ENCODE data around the gene ANKRD13D. TPM values are rescaled to one million over a fixed set of nuclear protein-coding genes. Genes with fewer than 3 reads are reported as not detected.

ANKRD13D gene
- total RNA-seq, 1 donor from 2014 or later = 12.5 TPM

- Histone ChIP-seq H3K9me3 (ENCODE audit: control insufficient read depth in 3 of 3, low read length in 3 of 3) (no peaks in the 10 kb centered on the region), H3K9ac (ENCODE audit: low read depth in 1 of 3, low read length in 3 of 3) (no peak overlapping the region), H3K4me3 (ENCODE audit: low read length in 3 of 3) (no peak overlapping the region), H3K27me3 (ENCODE audit: control insufficient read depth in 3 of 3, insufficient read depth in 3 of 3, low read length in 3 of 3) (peaks cover 0 to 2% (median 0%) of the 10 kb centered on the region in 3 donors), H3K27ac (ENCODE audit: low read depth, low read length) (no peak overlapping the region), H3K36me3 (ENCODE audit: control insufficient read depth in 3 of 3, insufficient read depth in 3 of 3, low read length in 3 of 3) (peaks cover 2 to 7% (median 7%) of the 10 kb centered on the region in 3 donors), H3K4me1 (ENCODE audit: control insufficient read depth in 3 of 3, insufficient read depth in 3 of 3, low read length in 3 of 3) (peaks cover 23 to 27% (median 25%) of the 10 kb centered on the region in 3 donors)
These were observed 27.5 kb upstream of the ANKRD13D start for GRCh38 chr11:67261640-67261945.

DNA sequence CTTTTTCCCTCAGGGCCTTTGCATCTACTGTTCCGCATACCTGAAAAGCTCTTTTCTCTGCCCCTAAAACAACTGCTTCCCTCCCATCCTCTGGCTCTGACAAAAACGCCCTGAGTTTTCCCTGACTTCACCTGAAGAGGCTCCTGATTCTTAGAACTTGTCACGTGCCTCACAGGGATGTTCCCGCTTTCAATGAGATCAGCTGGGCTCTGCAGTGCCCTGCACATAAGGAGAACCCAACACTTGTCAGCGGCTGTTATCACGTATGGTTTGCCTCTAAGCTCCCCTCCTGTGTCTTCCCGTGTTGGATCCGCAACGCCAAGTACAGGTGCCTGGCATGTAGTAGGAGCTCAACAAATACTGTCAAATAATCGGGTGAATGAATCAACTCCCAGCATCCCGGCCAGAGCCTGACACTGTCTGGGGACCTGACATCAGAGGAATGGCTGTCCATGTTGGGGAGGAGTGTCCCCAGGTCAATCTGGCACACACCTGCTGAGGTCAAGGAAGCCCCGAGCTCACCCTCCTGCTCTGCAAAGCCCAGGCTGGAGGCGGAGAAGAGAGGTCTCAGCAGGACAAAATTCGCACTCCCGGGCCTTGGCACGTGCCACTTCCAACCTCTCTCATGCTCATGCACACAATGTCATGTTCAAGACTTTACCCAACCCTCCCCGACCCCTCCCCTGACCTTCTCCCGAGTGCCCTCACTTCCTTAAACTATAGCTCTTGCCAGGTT is 27.0 kb upstream of the ANKRD13D start:
- Histone ChIP-seq H3K36me3 (ENCODE audit: control insufficient read depth in 3 of 3, insufficient read depth in 3 of 3, low read length in 3 of 3) (peaks cover 0 to 2% (median 2%) of the 10 kb centered on the region in 3 donors), H3K27ac (ENCODE audit: low read depth, low read length) (no peak overlapping the region), H3K4me1 (ENCODE audit: control insufficient read depth in 3 of 3, insufficient read depth in 3 of 3, low read length in 3 of 3) (peaks cover 26 to 28% (median 27%) of the 10 kb centered on the region in 3 donors), H3K9ac (ENCODE audit: low read depth in 1 of 3, low read length in 3 of 3) (peak overlapping the region in 1 of 3 donors; percentile 57), H3K4me3 (ENCODE audit: low read length in 3 of 3) (peak overlapping the region in 1 of 3 donors; percentile 49), H3K27me3 (ENCODE audit: control insufficient read depth in 3 of 3, insufficient read depth in 3 of 3, low read length in 3 of 3) (peaks cover 0 to 2% (median 0%) of the 10 kb centered on the region in 3 donors), H3K9me3 (ENCODE audit: control insufficient read depth in 3 of 3, low read length in 3 of 3) (no peaks in the 10 kb centered on the region)

- peaks cover 0 to 2% (median 0%) of the 10 kb centered on the region in 3 donors for H3K27me3 ChIP-seq (ENCODE audit: control insufficient read depth in 3 of 3, insufficient read depth in 3 of 3, low read length in 3 of 3)
- H3K9me3 ChIP-seq (ENCODE audit: control insufficient read depth in 3 of 3, low read length in 3 of 3) = no peaks in the 10 kb centered on the region
- peak overlapping the region; percentile 10 for H3K27ac ChIP-seq (ENCODE audit: low read depth, low read length)
- H3K9ac ChIP-seq (ENCODE audit: low read depth in 1 of 3, low read length in 3 of 3) = peak overlapping the region; percentile 43 to 58 (median 57)
- peaks cover 0 to 2% (median 0%) of the 10 kb centered on the region in 3 donors for H3K36me3 ChIP-seq (ENCODE audit: control insufficient read depth in 3 of 3, insufficient read depth in 3 of 3, low read length in 3 of 3)
- peaks cover 35 to 37% (median 36%) of the 10 kb centered on the region in 3 donors for H3K4me1 ChIP-seq (ENCODE audit: control insufficient read depth in 3 of 3, insufficient read depth in 3 of 3, low read length in 3 of 3)
- H3K4me3 ChIP-seq (ENCODE audit: low read length in 3 of 3) = peak overlapping the region in 2 of 3 donors; percentile 49 to 52
These were observed 26.1 kb upstream of the ANKRD13D start for GRCh38 chr11:67262731-67263675.

DNA sequence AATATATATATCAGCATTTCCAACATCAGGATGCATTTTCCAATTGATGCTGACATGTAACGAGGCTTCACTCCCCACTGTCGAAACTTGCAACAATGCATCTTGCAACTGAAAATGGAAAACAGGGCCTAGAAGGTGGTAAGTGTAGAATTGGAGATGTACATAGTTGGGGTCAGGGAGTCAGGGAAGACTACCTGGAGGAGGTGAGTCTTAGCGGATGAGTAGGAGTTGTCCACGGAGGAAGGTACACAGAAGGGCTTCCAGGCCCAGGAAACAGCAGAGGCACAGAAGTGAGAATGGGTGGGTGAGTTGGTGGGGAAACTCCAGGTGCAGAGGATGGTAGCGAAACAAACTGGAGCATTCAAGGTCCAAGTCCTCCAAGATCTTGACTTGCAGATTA is 24.8 kb upstream of the ANKRD13D start:
- H3K27ac ChIP-seq (ENCODE audit: low read depth, low read length) = no peak overlapping the region
- peaks cover 0 to 2% (median 0%) of the 10 kb centered on the region in 3 donors for H3K27me3 ChIP-seq (ENCODE audit: control insufficient read depth in 3 of 3, insufficient read depth in 3 of 3, low read length in 3 of 3)
- no peak overlapping the region for H3K4me3 ChIP-seq (ENCODE audit: low read length in 3 of 3)
- H3K9ac ChIP-seq (ENCODE audit: low read depth in 1 of 3, low read length in 3 of 3) = no peak overlapping the region
- no peaks in the 10 kb centered on the region for H3K9me3 ChIP-seq (ENCODE audit: control insufficient read depth in 3 of 3, low read length in 3 of 3)
- H3K4me1 ChIP-seq (ENCODE audit: control insufficient read depth in 3 of 3, insufficient read depth in 3 of 3, low read length in 3 of 3) = peaks cover 48 to 50% (median 49%) of the 10 kb centered on the region in 3 donors
- peaks cover 0 to 7% (median 2%) of the 10 kb centered on the region in 3 donors for H3K36me3 ChIP-seq (ENCODE audit: control insufficient read depth in 3 of 3, insufficient read depth in 3 of 3, low read length in 3 of 3)

DNA sequence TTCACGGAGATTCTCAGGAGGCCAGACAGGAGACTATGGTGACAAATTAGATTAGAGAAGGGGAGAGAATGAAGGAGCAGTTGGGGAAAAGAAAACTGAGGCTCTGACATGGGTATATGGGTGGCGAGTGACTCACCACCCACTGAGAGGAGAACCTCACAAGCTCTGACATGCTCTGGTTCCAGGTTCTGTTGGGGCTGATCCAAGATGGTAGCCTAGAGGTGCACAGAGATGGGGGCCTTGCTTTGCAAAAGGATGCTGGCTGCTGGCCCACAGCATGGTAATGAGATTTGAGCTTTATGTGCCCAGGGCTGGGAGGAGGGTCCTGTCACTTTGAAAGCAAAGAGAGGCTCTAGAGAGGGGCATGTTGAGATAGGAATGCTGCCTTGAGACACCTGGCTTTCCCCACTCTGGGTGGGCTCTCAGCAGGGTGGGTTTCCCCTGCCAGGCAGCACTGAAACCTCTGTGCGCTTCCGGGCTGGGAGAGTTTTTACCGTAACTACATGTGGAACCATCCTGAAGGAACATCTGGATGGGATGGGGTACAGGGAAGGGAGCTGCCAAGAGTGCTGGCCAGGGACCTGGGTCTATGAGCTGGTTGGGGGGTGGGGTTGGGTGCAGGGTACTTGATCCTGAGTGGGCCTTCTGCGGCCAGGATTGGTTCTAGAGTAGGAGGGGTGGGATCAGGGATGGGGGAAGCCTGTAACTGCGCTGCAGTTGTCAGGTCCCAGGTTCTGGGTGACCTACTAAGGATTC is 24.0 kb upstream of the ANKRD13D start:
- H3K27ac ChIP-seq (ENCODE audit: low read depth, low read length) = no peak overlapping the region
- H3K9ac ChIP-seq (ENCODE audit: low read depth in 1 of 3, low read length in 3 of 3) = peak overlapping the region in 1 of 3 donors; percentile 8
- H3K27me3 ChIP-seq (ENCODE audit: control insufficient read depth in 3 of 3, insufficient read depth in 3 of 3, low read length in 3 of 3) = peaks cover 0 to 2% (median 0%) of the 10 kb centered on the region in 3 donors
- H3K4me3 ChIP-seq (ENCODE audit: low read length in 3 of 3) = no peak overlapping the region
- no peaks in the 10 kb centered on the region for H3K9me3 ChIP-seq (ENCODE audit: control insufficient read depth in 3 of 3, low read length in 3 of 3)
- peaks cover 0 to 7% (median 2%) of the 10 kb centered on the region in 3 donors for H3K36me3 ChIP-seq (ENCODE audit: control insufficient read depth in 3 of 3, insufficient read depth in 3 of 3, low read length in 3 of 3)
- peaks cover 56 to 58% (median 57%) of the 10 kb centered on the region in 3 donors for H3K4me1 ChIP-seq (ENCODE audit: control insufficient read depth in 3 of 3, insufficient read depth in 3 of 3, low read length in 3 of 3)

- Histone ChIP-seq H3K27me3 (ENCODE audit: control insufficient read depth in 3 of 3, insufficient read depth in 3 of 3, low read length in 3 of 3) (peaks cover 0 to 2% (median 0%) of the 10 kb centered on the region in 3 donors), H3K4me3 (ENCODE audit: low read length in 3 of 3) (peak overlapping the region; percentile 46 to 68 (median 60)), H3K9ac (ENCODE audit: low read depth in 1 of 3, low read length in 3 of 3) (peak overlapping the region; percentile 58 to 75 (median 68)), H3K4me1 (ENCODE audit: control insufficient read depth in 3 of 3, insufficient read depth in 3 of 3, low read length in 3 of 3) (peaks cover 63 to 66% (median 64%) of the 10 kb centered on the region in 3 donors), H3K36me3 (ENCODE audit: control insufficient read depth in 3 of 3, insufficient read depth in 3 of 3, low read length in 3 of 3) (peaks cover 0 to 7% (median 2%) of the 10 kb centered on the region in 3 donors), H3K27ac (ENCODE audit: low read depth, low read length) (peak overlapping the region; percentile 26), H3K9me3 (ENCODE audit: control insufficient read depth in 3 of 3, low read length in 3 of 3) (no peaks in the 10 kb centered on the region)
These were observed 23.3 kb upstream of the ANKRD13D start for GRCh38 chr11:67265633-67266448.

- H3K9ac ChIP-seq (ENCODE audit: low read depth in 1 of 3, low read length in 3 of 3) = peak within 1 kb of the TSS; percentile 78 to 89 (median 89)
- peaks cover 0 to 7% (median 2%) of the 10 kb centered on the region in 3 donors for H3K36me3 ChIP-seq (ENCODE audit: control insufficient read depth in 3 of 3, insufficient read depth in 3 of 3, low read length in 3 of 3)
- H3K27me3 ChIP-seq (ENCODE audit: control insufficient read depth in 3 of 3, insufficient read depth in 3 of 3, low read length in 3 of 3) = no peaks in the 10 kb centered on the region
- peak within 1 kb of the TSS; percentile 48 for H3K27ac ChIP-seq (ENCODE audit: low read depth, low read length)
- peak within 1 kb of the TSS; percentile 84 to 86 (median 84) for H3K4me3 ChIP-seq (ENCODE audit: low read length in 3 of 3)
- peaks cover 67 to 69% (median 68%) of the 10 kb centered on the region in 3 donors for H3K4me1 ChIP-seq (ENCODE audit: control insufficient read depth in 3 of 3, insufficient read depth in 3 of 3, low read length in 3 of 3)
- H3K9me3 ChIP-seq (ENCODE audit: control insufficient read depth in 3 of 3, low read length in 3 of 3) = no peaks in the 10 kb centered on the region
These were observed 22.5 kb upstream of the ANKRD13D start, which contains the start of gene GRK2 for GRCh38 chr11:67266449-67267187. Gene GRK2 (plus strand): TSS chr11:67266473. CDS start chr11:67266700, 227 bp downstream.

DNA sequence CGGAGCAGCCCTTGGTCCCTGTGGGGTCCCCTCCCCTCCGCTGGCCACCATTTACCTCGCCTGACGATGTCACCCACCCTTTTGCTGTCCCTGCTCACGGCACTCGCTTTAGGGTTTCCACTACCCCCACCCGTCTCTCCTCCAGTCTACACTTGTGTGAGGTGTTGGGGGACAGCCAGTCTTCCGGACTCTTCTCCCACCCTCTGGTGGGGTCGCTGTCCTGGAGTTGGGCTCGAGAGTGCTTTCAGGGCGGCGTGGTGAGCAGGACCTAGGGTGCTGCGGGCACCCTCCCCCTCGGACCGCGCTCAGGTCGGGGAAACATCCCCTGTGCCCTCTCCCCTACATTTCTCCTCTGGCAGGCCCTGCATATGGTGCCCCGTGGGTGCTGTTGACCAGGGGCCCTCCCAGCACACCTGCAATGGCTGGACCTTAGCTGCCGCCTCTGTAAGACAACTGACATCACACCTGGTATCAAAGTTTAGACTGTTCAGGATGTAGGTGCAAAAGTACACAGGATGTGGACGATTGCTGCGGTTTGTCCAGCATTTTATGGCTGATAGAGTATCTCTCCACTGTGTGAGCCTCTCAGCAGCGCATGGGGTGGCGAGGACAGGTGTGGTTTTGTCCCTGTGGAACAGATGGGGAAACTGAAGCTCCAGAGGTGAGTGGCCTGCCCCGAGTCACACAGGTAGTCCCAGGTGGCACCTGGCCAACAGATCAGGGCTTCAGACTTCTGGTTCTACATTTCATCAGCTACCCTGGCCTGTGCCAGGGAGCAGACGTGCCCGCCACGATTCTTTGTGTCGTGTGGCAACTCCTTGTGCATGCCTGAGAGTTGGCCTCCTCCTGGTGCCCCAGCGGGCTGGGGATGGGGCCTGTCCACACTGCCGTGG is 21.7 kb upstream of the ANKRD13D start:
- H3K36me3 ChIP-seq (ENCODE audit: control insufficient read depth in 3 of 3, insufficient read depth in 3 of 3, low read length in 3 of 3) = peaks cover 0 to 7% (median 2%) of the 10 kb centered on the region in 3 donors
- H3K27me3 ChIP-seq (ENCODE audit: control insufficient read depth in 3 of 3, insufficient read depth in 3 of 3, low read length in 3 of 3) = no peaks in the 10 kb centered on the region
- peak overlapping the region; percentile 84 to 86 (median 84) for H3K4me3 ChIP-seq (ENCODE audit: low read length in 3 of 3)
- peaks cover 67 to 72% (median 68%) of the 10 kb centered on the region in 3 donors for H3K4me1 ChIP-seq (ENCODE audit: control insufficient read depth in 3 of 3, insufficient read depth in 3 of 3, low read length in 3 of 3)
- no peaks in the 10 kb centered on the region for H3K9me3 ChIP-seq (ENCODE audit: control insufficient read depth in 3 of 3, low read length in 3 of 3)
- peak overlapping the region; percentile 78 to 89 (median 89) for H3K9ac ChIP-seq (ENCODE audit: low read depth in 1 of 3, low read length in 3 of 3)
- H3K27ac ChIP-seq (ENCODE audit: low read depth, low read length) = peak overlapping the region; percentile 48

Measured in skeletal muscle tissue (tissue), 4 donors.